ENCODE results near the gene DLG2. TPM values are rescaled to one million over a fixed set of nuclear protein-coding genes. Genes with fewer than 3 reads are reported as not detected.

The DLG2 gene
- total and polyA plus RNA-seq, 9 of the 15 experiments (the other 6 are each of a cell fraction or from before 2014, with no cell fraction given) = 0.52 to 1.6 (median 0.95) TPM

GRCh38 chr11:84751371-84751770, 875.8 kb downstream of the DLG2 start:
- no peak overlapping the region for H3K9ac ChIP-seq (ENCODE audit: insufficient read depth in 1 of 2, low read depth in 2 of 2, low read length in 2 of 2)
- no peaks in the 10 kb centered on the region for H3K27me3 ChIP-seq (ENCODE audit: control insufficient read depth in 2 of 2, insufficient read depth in 2 of 2, low read length in 2 of 2)
- no peaks in the 10 kb centered on the region for H4K20me1 ChIP-seq (replicated peaks; ENCODE audit: control insufficient read depth, insufficient read depth, low read length)
- ATAC-seq (no peak), FAIRE-seq (no peak), DNase-seq (ENCODE audit: extremely low read depth in 1 of 4, low spot score in 3 of 4) (no peak)
- 0% methylated on average over 2 of the region's 2 CpGs for WGBS (ENCODE audit: insufficient coverage, low coverage, missing lambda C conversion rate)
- no peaks in the 10 kb centered on the region for H3K79me2 ChIP-seq (ENCODE audit: control insufficient read depth, insufficient read depth, low read length)
- no peak overlapping the region for H2AFZ ChIP-seq (ENCODE audit: low read depth, low read length)
- intact Hi-C loops (cut with micrococcal nuclease) = no loop called here
- in situ Hi-C loops (cut with MboI) = no loop called here
- ChIA-PET CTCF (ENCODE audit: low intra/inter-chr PET ratio) (no interaction called here), POLR2A (no interaction called here)
- H3K9me3 ChIP-seq (replicated peaks; ENCODE audit: control insufficient read depth, insufficient read depth, low read depth, low read length) = no peaks in the 10 kb centered on the region; the same call in 1 of the 2 replicates
- H3K9me1 ChIP-seq (ENCODE audit: control insufficient read depth, insufficient read depth, low read length) = no peaks in the 10 kb centered on the region
- no peaks in the 10 kb centered on the region for H3K36me3 ChIP-seq (ENCODE audit: control insufficient read depth, insufficient read depth, low read length)
- no TSS peak for BruUV-seq (replicated peaks)
- no peak for TF ChIP-seq ERF (CRISPR knock-in tag; IDR thresholded peaks at IDR 0.05)
- no peak for TF ChIP-seq GATA2 (CRISPR knock-in tag; IDR thresholded peaks at IDR 0.05)
- TF ChIP-seq PHB (CRISPR knock-in tag; IDR thresholded peaks at IDR 0.05) = no peak
- no peak for TF ChIP-seq BDP1 (IDR thresholded peaks at IDR 0.05; ENCODE audit: insufficient read depth, insufficient read length)
- no peak for TF ChIP-seq EP400 (IDR thresholded peaks at IDR 0.05)
- no peak for TF ChIP-seq YBX1 (IDR thresholded peaks at IDR 0.05)
- TF ChIP-seq TBL1XR1 (IDR thresholded peaks at IDR 0.05; ENCODE audit: low read length in 2 of 2) = no peak
- no peak for TF ChIP-seq NCOA4 (IDR thresholded peaks at IDR 0.05; ENCODE audit: partially characterized antibody)
- no peak for TF ChIP-seq RREB1 (CRISPR knock-in tag; IDR thresholded peaks at IDR 0.05)
- no peak for TF ChIP-seq NFIX (CRISPR knock-in tag; IDR thresholded peaks at IDR 0.05; ENCODE audit: low read depth)
- no peak overlapping the region for H3K27ac ChIP-seq (ENCODE audit: extremely low read depth, low read depth, low read length)
- H3K4me3 ChIP-seq = no peak overlapping the region
- H3K4me2 ChIP-seq (ENCODE audit: insufficient read depth, low read length) = no peak overlapping the region
- H3K4me1 ChIP-seq (replicated peaks in 1 of 2; ENCODE audit: control insufficient read depth in 2 of 2, insufficient read depth in 2 of 2, low read length in 2 of 2) = no peaks in the 10 kb centered on the region

All from K562 (cell line).